ENCODE data around the gene SPDYE9. TPM values are rescaled to one million over a fixed set of nuclear protein-coding genes. Genes with fewer than 3 reads are reported as not detected.
"Not testable (repeated sequence)": the region's sequence is repeated elsewhere in the genome, so short reads cannot be mapped to it uniquely, and the experiment has no call there.

SPDYE9 gene, protein sequence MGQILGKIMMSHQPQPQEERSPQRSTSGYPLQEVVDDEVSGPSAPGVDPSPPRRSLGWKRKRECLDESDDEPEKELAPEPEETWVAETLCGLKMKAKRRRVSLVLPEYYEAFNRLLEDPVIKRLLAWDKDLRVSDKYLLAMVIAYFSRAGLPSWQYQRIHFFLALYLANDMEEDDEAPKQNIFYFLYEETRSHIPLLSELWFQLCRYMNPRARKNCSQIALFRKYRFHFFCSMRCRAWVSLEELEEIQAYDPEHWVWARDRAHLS
- total RNA-seq = not detected
- 0.15 TPM for polyA plus RNA-seq (2013, experiment 1 of 2)
- polyA plus RNA-seq (2013, experiment 2 of 2) = 0.30 TPM
- 0 reads per million in 172 experiments for total RNA-seq

DNA sequence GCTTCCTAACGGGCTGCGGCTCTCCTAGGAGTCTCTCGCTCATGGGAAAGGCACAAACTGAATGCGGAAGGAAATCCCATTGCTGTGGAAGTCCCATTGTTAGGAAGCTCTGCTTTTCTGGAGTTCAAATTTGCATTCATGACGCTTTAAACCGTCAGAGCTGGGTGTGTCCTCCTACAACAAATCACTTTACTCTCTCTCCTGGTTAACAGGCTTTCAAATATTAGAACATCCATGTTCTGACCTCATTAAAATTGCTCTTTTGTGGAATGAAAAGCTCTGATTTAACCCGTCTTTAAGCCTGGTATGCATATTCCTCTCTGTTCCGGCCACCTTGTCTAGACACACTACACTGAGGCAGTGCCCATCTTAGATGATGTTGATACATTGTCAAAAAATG is at the start of gene SPDYE9:
SPDYE9 (minus strand) TSS at position 101 of the 400 bp plus-strand sequence. CDS start 1,800 bp downstream, outside the sequence.
- CTCF ChIA-PET; H3K9me3 Mint-ChIP-seq; H3K27ac Mint-ChIP-seq; intact Hi-C loops (cut with DNase I, micrococcal nuclease); H3K4me1 Mint-ChIP-seq (ENCODE audit: low read depth); DNase-seq; H3K27ac ChIP-seq (ENCODE audit: low read depth in 1 of 2, low read length in 2 of 2); H3K36me3 ChIP-seq (ENCODE audit: insufficient read depth, low read length); H3K4me3 ChIP-seq (ENCODE audit: low read length); ATAC-seq (ENCODE audit: poor library complexity); H3K9me3 ChIP-seq (ENCODE audit: control insufficient read depth in 1 of 2, insufficient read depth in 1 of 2, low read length in 2 of 2); H3K4me1 ChIP-seq (ENCODE audit: insufficient read depth, low read length); POLR2A ChIA-PET; H3K27me3 ChIP-seq (ENCODE audit: control insufficient read depth in 1 of 2, insufficient read depth in 2 of 2, low read length in 2 of 2); H3K27me3 Mint-ChIP-seq; H3K36me3 Mint-ChIP-seq (ENCODE audit: low read depth); H3K4me3 Mint-ChIP-seq: not testable (repeated sequence)

DNA sequence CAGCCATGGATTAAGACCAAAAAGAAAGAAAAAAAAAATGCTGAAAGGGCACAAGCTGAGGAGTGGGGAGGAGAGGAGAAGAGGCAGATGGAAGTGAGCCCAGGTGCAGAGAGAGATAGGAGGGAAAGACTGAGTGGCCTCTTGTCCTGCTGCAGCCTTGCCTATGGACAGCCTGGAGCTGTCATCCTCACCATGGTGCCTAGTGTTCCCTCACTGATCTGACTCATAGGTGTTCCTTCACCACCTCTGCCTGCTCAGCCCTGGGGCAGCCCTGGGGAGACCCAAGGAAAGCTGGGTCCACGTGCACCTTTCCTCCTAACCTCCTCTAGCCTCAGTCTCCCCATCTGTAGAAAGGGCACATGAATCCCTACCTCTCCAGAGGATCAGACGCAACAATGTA is 49.0 kb upstream of the SPDYE9 start:
- H3K9me3 ChIP-seq (ENCODE audit: control insufficient read depth in 1 of 2, insufficient read depth in 1 of 2, low read length in 2 of 2); ATAC-seq (ENCODE audit: poor library complexity); H3K4me1 ChIP-seq (ENCODE audit: insufficient read depth, low read length); H3K4me3 ChIP-seq (ENCODE audit: low read length); H3K27ac ChIP-seq (ENCODE audit: low read depth in 1 of 2, low read length in 2 of 2); CTCF ChIA-PET; H3K36me3 ChIP-seq (ENCODE audit: insufficient read depth, low read length); DNase-seq; intact Hi-C loops (cut with DNase I, micrococcal nuclease); H3K9me3 Mint-ChIP-seq; H3K4me3 Mint-ChIP-seq; H3K27me3 Mint-ChIP-seq; H3K4me1 Mint-ChIP-seq (ENCODE audit: low read depth); POLR2A ChIA-PET; H3K36me3 Mint-ChIP-seq (ENCODE audit: low read depth); H3K27ac Mint-ChIP-seq; H3K27me3 ChIP-seq (ENCODE audit: control insufficient read depth in 1 of 2, insufficient read depth in 2 of 2, low read length in 2 of 2): not testable (repeated sequence)

DNA sequence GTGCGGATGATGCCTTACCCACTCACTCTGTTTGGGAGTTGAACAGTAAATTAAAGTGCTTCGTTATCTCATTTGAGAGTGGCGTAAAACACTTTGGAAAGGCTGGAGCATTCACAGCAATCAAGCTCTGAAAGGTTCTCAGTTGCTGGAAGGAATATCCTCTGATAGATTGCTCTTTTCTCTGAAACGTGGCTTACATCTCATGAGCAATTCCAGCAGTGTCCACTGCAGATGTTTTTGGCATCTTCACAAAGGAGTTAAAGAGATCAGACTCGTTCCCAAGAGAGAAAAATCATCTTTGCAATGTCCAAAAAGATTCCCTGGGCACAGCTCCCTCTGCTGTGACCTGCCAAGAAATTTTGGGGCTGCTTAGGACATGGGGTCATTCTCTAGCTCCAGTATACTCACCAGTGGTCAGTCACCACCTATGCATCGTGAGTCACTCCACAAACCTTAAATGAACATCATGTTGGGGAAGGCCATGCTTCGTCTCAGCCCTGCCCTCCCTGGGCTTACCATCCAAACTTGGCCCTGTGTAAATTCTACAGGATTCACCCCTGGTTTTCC is 46.9 kb upstream of the SPDYE9 start:
- H3K4me1 Mint-ChIP-seq (ENCODE audit: low read depth); POLR2A ChIA-PET; H3K27me3 ChIP-seq (ENCODE audit: control insufficient read depth in 1 of 2, insufficient read depth in 2 of 2, low read length in 2 of 2); H3K9me3 ChIP-seq (ENCODE audit: control insufficient read depth in 1 of 2, insufficient read depth in 1 of 2, low read length in 2 of 2); H3K36me3 Mint-ChIP-seq (ENCODE audit: low read depth); H3K4me3 Mint-ChIP-seq; H3K27me3 Mint-ChIP-seq; CTCF ChIA-PET; H3K4me1 ChIP-seq (ENCODE audit: insufficient read depth, low read length); DNase-seq; H3K27ac ChIP-seq (ENCODE audit: low read depth in 1 of 2, low read length in 2 of 2); intact Hi-C loops (cut with DNase I, micrococcal nuclease); H3K4me3 ChIP-seq (ENCODE audit: low read length); H3K9me3 Mint-ChIP-seq; H3K36me3 ChIP-seq (ENCODE audit: insufficient read depth, low read length); ATAC-seq (ENCODE audit: poor library complexity); H3K27ac Mint-ChIP-seq: not testable (repeated sequence)

DNA sequence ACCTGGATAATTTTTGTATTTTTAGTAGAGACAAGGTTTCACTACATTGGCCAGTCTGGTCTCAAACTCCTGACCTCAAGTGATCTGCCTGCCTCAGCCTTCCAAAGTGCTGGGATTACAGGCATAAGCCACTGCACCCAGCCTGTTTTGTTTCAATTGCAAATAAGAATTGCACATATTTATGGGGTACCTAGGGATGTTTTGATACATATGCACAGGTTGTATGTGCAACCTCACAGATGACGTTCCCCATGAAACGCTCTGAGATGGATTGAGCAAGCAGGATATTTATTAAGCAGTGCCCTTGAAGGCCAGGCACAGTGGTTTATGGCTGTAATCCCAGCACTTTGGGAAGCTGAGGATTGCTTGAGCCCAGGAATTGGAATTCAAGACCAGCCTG is 44.8 kb upstream of the SPDYE9 start:
- H3K27ac ChIP-seq (ENCODE audit: low read depth in 1 of 2, low read length in 2 of 2); intact Hi-C loops (cut with DNase I, micrococcal nuclease); H3K36me3 Mint-ChIP-seq (ENCODE audit: low read depth); H3K9me3 Mint-ChIP-seq; H3K36me3 ChIP-seq (ENCODE audit: insufficient read depth, low read length); H3K4me1 Mint-ChIP-seq (ENCODE audit: low read depth); H3K27me3 ChIP-seq (ENCODE audit: control insufficient read depth in 1 of 2, insufficient read depth in 2 of 2, low read length in 2 of 2); H3K9me3 ChIP-seq (ENCODE audit: control insufficient read depth in 1 of 2, insufficient read depth in 1 of 2, low read length in 2 of 2); H3K4me3 Mint-ChIP-seq; ATAC-seq (ENCODE audit: poor library complexity); H3K27ac Mint-ChIP-seq; H3K27me3 Mint-ChIP-seq; DNase-seq; CTCF ChIA-PET; H3K4me1 ChIP-seq (ENCODE audit: insufficient read depth, low read length); H3K4me3 ChIP-seq (ENCODE audit: low read length); POLR2A ChIA-PET: not testable (repeated sequence)

DNA sequence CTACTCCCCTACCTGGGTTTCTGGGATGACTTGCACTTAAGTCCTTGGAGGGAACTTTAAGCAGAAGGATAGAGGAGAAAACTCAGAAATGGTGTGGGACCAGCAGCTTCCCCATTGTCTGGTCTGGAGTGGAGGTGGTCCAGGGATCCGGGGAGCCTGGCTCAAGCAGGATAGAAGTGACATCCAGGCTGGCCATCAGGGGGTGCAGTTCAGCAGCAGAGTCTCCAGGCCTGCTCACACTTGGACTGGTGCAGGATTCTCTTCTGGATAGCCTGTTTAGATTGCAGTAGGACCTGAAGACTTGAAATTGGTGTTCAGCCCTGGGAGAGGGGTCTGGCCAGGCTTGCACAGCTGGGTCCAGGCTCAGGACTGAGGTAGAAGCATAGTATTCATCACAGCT is 38.3 kb upstream of the SPDYE9 start:
- H3K27me3 ChIP-seq (ENCODE audit: control insufficient read depth in 1 of 2, insufficient read depth in 2 of 2, low read length in 2 of 2); CTCF ChIA-PET; POLR2A ChIA-PET; H3K27ac ChIP-seq (ENCODE audit: low read depth in 1 of 2, low read length in 2 of 2); H3K4me3 ChIP-seq (ENCODE audit: low read length); H3K36me3 ChIP-seq (ENCODE audit: insufficient read depth, low read length); H3K4me3 Mint-ChIP-seq; H3K36me3 Mint-ChIP-seq (ENCODE audit: low read depth); H3K4me1 ChIP-seq (ENCODE audit: insufficient read depth, low read length); H3K9me3 Mint-ChIP-seq; H3K27ac Mint-ChIP-seq; intact Hi-C loops (cut with DNase I, micrococcal nuclease); ATAC-seq (ENCODE audit: poor library complexity); H3K27me3 Mint-ChIP-seq; DNase-seq; H3K9me3 ChIP-seq (ENCODE audit: control insufficient read depth in 1 of 2, insufficient read depth in 1 of 2, low read length in 2 of 2); H3K4me1 Mint-ChIP-seq (ENCODE audit: low read depth): not testable (repeated sequence)

GRCh38 chr7:73122778-73123447 is 37.1 kb upstream of the SPDYE9 start:
- ATAC-seq (ENCODE audit: poor library complexity); H3K36me3 Mint-ChIP-seq (ENCODE audit: low read depth); H3K27me3 ChIP-seq (ENCODE audit: control insufficient read depth in 1 of 2, insufficient read depth in 2 of 2, low read length in 2 of 2); H3K36me3 ChIP-seq (ENCODE audit: insufficient read depth, low read length); H3K4me3 Mint-ChIP-seq; H3K27me3 Mint-ChIP-seq; DNase-seq; H3K9me3 Mint-ChIP-seq; CTCF ChIA-PET; H3K4me1 Mint-ChIP-seq (ENCODE audit: low read depth); H3K9me3 ChIP-seq (ENCODE audit: control insufficient read depth in 1 of 2, insufficient read depth in 1 of 2, low read length in 2 of 2); H3K27ac Mint-ChIP-seq; H3K27ac ChIP-seq (ENCODE audit: low read depth in 1 of 2, low read length in 2 of 2); H3K4me3 ChIP-seq (ENCODE audit: low read length); H3K4me1 ChIP-seq (ENCODE audit: insufficient read depth, low read length); POLR2A ChIA-PET; intact Hi-C loops (cut with DNase I, micrococcal nuclease): not testable (repeated sequence)

DNA sequence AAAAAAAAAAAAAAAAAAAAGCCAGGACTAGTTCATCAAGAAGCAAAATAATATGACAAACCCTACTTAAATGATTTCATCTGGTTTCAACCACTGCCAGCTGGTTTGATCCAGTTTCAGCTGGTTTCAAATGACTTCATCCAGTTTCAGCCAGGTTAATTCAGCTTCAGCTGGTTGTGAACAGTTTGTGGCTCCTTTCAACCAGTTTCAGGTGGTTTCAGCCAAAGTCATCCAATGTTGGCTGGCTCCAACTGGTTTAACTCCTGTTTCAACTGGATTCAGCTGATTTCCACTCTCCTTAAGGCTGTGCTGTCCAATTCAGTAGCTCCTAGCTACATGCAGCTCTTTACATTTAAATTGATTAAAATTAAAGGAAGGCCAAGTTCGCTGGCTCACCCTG is 32.3 kb upstream of the SPDYE9 start:
- ATAC-seq (ENCODE audit: poor library complexity); POLR2A ChIA-PET; H3K36me3 Mint-ChIP-seq (ENCODE audit: low read depth); intact Hi-C loops (cut with DNase I, micrococcal nuclease); H3K27me3 ChIP-seq (ENCODE audit: control insufficient read depth in 1 of 2, insufficient read depth in 2 of 2, low read length in 2 of 2); H3K27me3 Mint-ChIP-seq; H3K36me3 ChIP-seq (ENCODE audit: insufficient read depth, low read length); CTCF ChIA-PET; H3K4me3 Mint-ChIP-seq; DNase-seq; H3K4me1 Mint-ChIP-seq (ENCODE audit: low read depth); H3K27ac ChIP-seq (ENCODE audit: low read depth in 1 of 2, low read length in 2 of 2); H3K9me3 Mint-ChIP-seq; H3K27ac Mint-ChIP-seq; H3K9me3 ChIP-seq (ENCODE audit: control insufficient read depth in 1 of 2, insufficient read depth in 1 of 2, low read length in 2 of 2); H3K4me3 ChIP-seq (ENCODE audit: low read length); H3K4me1 ChIP-seq (ENCODE audit: insufficient read depth, low read length): not testable (repeated sequence)
